HG03378 (cell line): ENCODE results near the gene ECM2.

Source experiments
- ATAC-seq: cut with Tn5 transposase; IDR thresholded peaks from one replicate; pipeline ENCODE4 v1.9.1; 2021; ENCODE audit warnings: mild to moderate bottlenecking, moderate library complexity; ENCODE audit not compliant: unreplicated experiment

Gene ECM2

DNA sequence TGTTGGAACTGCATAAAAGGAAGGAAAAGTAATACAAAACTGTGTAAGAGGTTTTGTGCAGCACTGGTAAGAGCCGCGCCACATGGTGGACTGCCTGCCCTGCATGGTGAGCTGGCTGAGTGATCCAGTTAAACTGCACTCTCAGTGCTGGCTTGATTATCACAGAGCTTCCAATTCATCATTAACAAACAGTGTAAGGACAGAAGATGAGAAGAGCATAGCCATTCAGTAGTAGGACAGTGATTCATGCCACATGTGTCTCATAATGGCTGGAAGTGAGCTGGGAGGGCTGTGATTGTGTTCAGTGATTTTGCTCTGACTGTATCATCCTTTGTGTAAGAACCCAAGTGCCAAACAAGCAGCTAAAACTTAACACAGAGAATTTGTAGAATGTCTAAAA is 67.6 kb downstream of the ECM2 start:
- ATAC-seq: no peak

DNA sequence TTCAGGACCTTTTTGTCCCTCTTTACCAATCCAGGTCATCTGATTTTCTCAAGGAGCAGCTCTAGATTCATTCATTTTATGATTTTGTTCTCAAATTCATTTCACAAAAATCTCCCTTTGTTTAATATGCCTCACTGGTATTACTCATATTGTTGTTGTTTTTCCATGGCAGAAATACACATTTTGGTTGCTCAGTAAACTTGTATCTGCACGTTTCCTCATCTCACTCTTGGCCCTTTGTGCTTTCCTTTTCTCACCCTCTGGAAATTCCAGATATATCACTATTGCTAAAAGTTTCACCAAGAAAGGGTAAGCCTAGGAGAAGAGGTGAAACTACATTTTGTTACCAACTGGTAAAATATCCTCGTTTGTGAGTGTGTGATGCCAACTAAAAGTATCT is 68.3 kb downstream of the ECM2 start:
- no peak for ATAC-seq

DNA sequence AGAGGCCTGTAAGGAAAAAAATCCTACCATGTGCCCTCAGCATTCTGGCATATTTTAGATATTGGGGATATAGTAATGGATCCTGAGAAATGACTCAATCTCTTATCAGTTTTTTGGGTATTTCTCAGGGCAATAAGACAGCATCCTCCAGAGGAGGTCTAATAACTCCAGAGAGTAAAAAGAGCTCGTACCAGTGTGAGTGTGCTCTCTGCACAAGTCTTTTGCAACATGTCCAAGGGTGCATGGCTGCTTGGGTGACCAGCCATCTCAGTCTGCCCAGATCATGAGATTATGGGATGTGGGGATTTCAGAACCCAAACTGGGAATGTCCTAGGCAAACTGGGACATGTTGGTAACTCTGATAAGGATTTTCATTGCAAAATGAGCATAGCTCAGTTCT is 68.7 kb downstream of the ECM2 start:
- no peak for ATAC-seq

DNA sequence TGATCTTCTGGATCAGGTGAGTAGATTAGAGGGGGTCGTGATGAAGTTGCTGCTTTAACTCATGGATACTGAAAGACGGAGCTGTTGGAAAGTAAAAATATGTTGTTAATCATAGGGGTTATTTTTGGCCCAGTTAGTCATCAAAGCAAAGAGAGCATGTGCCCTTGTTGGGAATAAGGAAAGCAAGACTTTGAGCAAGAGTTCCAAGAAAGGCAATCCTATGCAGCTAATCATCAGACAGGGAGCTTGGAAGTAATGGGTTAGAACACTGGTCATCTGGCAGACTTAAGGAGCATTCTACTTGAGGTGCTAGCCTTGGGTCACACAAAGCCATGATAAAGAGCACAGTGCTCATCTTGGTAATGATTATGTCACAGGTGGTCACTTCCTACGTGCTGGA is 71.8 kb downstream of the ECM2 start:
- no peak for ATAC-seq

DNA sequence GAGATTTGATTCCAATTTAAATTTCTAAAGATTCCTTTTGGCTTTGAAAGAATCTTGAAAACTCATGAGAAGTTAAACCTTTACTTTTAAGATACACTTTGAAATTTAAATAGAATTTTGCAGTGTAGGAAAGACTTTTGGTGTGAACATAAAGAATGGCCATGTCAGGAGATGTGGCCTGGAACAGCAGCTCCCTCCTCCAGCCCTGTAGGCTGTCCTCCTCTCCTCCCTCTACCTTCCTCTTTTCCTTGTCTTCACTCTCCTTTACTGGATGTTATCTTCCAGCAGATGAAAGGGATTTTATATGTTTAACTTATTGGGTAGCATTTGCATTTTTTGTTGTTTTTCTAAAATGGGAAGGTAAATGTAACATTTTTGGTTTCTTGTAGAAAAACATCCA is 72.4 kb downstream of the ECM2 start:
- ATAC-seq: no peak

DNA sequence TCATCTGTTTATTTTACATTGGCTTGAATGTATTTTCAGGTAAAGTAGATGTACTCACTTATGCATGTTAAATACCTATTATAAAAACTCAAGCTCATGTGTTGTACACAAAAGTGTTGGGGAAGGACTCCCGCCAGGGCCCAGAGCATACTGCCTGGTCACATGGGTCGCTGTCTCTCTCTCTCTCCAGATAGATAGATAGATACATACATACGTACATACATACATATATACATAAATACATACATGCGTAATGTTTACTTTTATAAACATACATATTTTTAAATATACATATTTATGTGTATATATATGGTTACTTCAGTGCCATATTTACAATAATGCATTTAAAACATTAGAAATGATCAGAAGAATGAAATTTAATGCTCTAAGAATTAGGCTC is 78.2 kb downstream of the ECM2 start:
- ATAC-seq: no peak

DNA sequence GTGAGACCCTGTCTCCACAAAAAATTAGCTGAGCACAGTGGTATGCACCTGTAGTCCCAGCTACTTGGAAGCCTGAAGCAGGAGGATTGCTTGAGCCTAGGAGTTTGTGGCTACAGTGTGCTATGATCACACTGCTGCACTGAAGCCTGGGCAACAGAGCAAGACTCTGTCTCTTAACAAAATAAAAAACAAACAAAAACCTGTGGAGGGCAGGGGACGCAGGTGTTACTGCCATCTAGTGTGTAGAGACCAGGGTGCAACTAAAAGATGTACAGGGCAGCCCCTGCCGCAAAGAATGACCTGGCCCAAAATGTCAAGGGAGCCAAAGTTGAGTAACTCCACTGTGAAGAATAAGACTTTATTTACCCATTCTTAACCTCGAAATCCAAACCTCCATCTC is 80.6 kb downstream of the ECM2 start:
- ATAC-seq: no peak

DNA sequence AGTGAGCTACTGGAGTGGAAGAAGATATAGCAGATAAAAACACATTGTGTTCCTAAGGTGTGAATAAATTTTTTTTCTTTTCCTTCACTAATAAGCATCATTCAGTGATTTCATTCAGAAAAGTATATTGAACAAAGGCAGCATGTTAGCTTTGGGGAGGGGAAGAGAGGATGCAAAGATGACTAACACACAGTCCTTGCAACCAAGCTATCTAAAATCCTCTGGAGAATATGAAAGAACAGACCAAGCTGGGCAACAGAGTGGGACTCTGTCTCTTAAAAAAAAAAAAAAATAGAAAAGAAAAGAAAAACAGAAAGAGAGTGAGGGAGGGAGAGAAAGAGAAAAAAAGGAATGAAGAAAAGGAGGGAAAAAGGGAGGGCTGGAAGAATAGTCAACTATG is 89.3 kb downstream of the ECM2 start:
- no peak for ATAC-seq
